Upper lobe of left lung (tissue), 6 donors: ENCODE measurements around the gene PRR29. TPM values are rescaled to one million over a fixed set of nuclear protein-coding genes. Genes with fewer than 3 reads are reported as not detected.

Experiments used
- ATAC-seq, 2 donors: fragments of 200-7000 bp; cut with Tn5 transposase; one replicate each; pipeline ENCODE4 v1.9.1; 2022; ENCODE audit warnings: mild to moderate bottlenecking in 2 of 2, moderate library complexity in 2 of 2; ENCODE audit not compliant: low FRiP score in 2 of 2
- DNase-seq, 2 donors: peaks; one replicate each; pipeline ENCODE4 v3.0.0-alpha.2; 2019 to 2020
- H3K27ac ChIP-seq, 4 donors: fragments of 200-600 bp; sonication (generic); one replicate each; pipeline ENCODE4 v1.5.1; 2016 to 2019
- H3K27me3 ChIP-seq, 4 donors: fragments of 200-600 bp; sonication (generic); one replicate each; pipeline ENCODE4 v1.5.1; 2017 to 2019
- H3K36me3 ChIP-seq, 4 donors: fragments of 200-600 bp; sonication (generic); one replicate each; pipeline ENCODE4 v1.5.1; 2016 to 2019
- H3K4me1 ChIP-seq, 4 donors: fragments of 200-600 bp; sonication (generic); one replicate each; pipeline ENCODE4 v1.5.1; 2018 to 2019
- H3K4me3 ChIP-seq, 4 donors: fragments of 200-600 bp; sonication (generic); one replicate each; pipeline ENCODE4 v1.5.1; 2017 to 2019; ENCODE audit warnings: mild to moderate bottlenecking in 2 of 4, moderate library complexity in 1 of 4
- H3K9me3 ChIP-seq, 4 donors: fragments of 200-600 bp; sonication (generic); one replicate each; pipeline ENCODE4 v1.5.1; 2018 to 2019
- CTCF ChIP-seq, 6 experiments: fragments of 450-650 bp in 4 of 6; fragments of 200-600 bp in 2 of 6; sonication (generic) in 2 of 6; IDR thresholded peaks; one replicate each; pipeline ENCODE4 v1.5.1; 2016 to 2019; ENCODE audit warnings: antibody characterized with exemption in 6 of 6
- EP300 ChIP-seq, 4 donors: sonication (generic); formaldehyde crosslinking; IDR thresholded peaks; one replicate each; pipeline ENCODE4 v1.5.1; 2017; ENCODE audit warnings: antibody characterized with exemption in 4 of 4, control low read depth in 2 of 4
- POLR2A ChIP-seq, 4 donors: fragments of 450-650 bp; IDR thresholded peaks; one replicate each; pipeline ENCODE4 v1.5.1; 2016 to 2017; ENCODE audit warnings: antibody characterized with exemption in 4 of 4, mild to moderate bottlenecking in 2 of 4
- POLR2AphosphoS5 ChIP-seq, 2 donors: sonication (generic); formaldehyde crosslinking; IDR thresholded peaks; one replicate each; pipeline ENCODE4 v1.5.1; 2017; ENCODE audit warnings: antibody characterized with exemption in 2 of 2
- whole genome bisulfite sequencing, 2 donors: methylation state at CpG; one replicate each; pipeline ENCODE4 v1.1.5; 2017 to 2018; 5-methylcytosine and 5-hydroxymethylcytosine counted together
- total RNA-seq, 6 donors: library from RNA; depleted of rRNA in 4 of 6; stranded (reverse); fragments of >200 nt in 4 of 6; gene quantifications; one replicate each; pipeline versions ENCODE4 v1.1.0 to v1.2.1, GENCODE V29; 2016 to 2021
- donor health status: DM: no; HTN: no; CAD: no; lungs with moderate emphysema.
- donor health status: DM: no; HTN: yes; CAD: no; lungs with severe emphysema.

The PRR29 gene
- total RNA-seq, 6 donors from 2014 or later = 0.97 to 30.1 (median 12.1) TPM

- TF ChIP-seq POLR2A (IDR thresholded peaks at IDR 0.05) (no peak), POLR2AphosphoS5 (IDR thresholded peaks at IDR 0.05) (no peak), CTCF (IDR thresholded peaks at IDR 0.05) (no peak), EP300 (IDR thresholded peaks at IDR 0.05) (no peak)
- ATAC-seq (no peak), DNase-seq (no peak)
- H3K4me1 ChIP-seq = no peaks in the 10 kb centered on the region
- no peak overlapping the region for H3K27ac ChIP-seq
- H3K9me3 ChIP-seq = no peaks in the 10 kb centered on the region
- 60 to 63% methylated on average over 5 to 11 of the region's 11 CpGs for WGBS, 2 donors
- no peaks in the 10 kb centered on the region for H3K27me3 ChIP-seq
- no peaks in the 10 kb centered on the region for H3K36me3 ChIP-seq
- H3K4me3 ChIP-seq = no peak overlapping the region
Observed at GRCh38 chr17:63954402-63955063, 43.6 kb upstream of the PRR29 start.

GRCh38 chr17:63955232-63955631 is 42.9 kb upstream of the PRR29 start:
- ATAC-seq = no peak
- Histone ChIP-seq H3K27me3 (no peaks in the 10 kb centered on the region), H3K27ac (no peak overlapping the region), H3K4me3 (no peak overlapping the region), H3K4me1 (no peaks in the 10 kb centered on the region), H3K36me3 (no peaks in the 10 kb centered on the region), H3K9me3 (no peaks in the 10 kb centered on the region)
- 79 to 83% methylated on average over 4 to 11 of the region's 11 CpGs for WGBS, 2 donors
- no peak for DNase-seq
- TF ChIP-seq POLR2A (IDR thresholded peaks at IDR 0.05) (no peak), CTCF (IDR thresholded peaks at IDR 0.05) (no peak), EP300 (IDR thresholded peaks at IDR 0.05) (no peak), POLR2AphosphoS5 (IDR thresholded peaks at IDR 0.05) (no peak)

GRCh38 chr17:63955791-63956190 is 42.4 kb upstream of the PRR29 start:
- no peaks in the 10 kb centered on the region for H3K36me3 ChIP-seq
- TF ChIP-seq POLR2AphosphoS5 (IDR thresholded peaks at IDR 0.05) = no peak
- TF ChIP-seq POLR2A (IDR thresholded peaks at IDR 0.05) = no peak
- TF ChIP-seq CTCF (IDR thresholded peaks at IDR 0.05) = no peak
- no peak for TF ChIP-seq EP300 (IDR thresholded peaks at IDR 0.05)
- peaks cover 0 to 1% (median under 1%) of the 10 kb centered on the region in 4 donors for H3K4me1 ChIP-seq
- H3K9me3 ChIP-seq = no peaks in the 10 kb centered on the region
- no peaks in the 10 kb centered on the region for H3K27me3 ChIP-seq
- ATAC-seq (no peak), DNase-seq (no peak)
- H3K27ac ChIP-seq = no peak overlapping the region
- no peak overlapping the region for H3K4me3 ChIP-seq
- 89 to 91% methylated on average over 2 to 4 of the region's 4 CpGs for WGBS, 2 donors

DNA sequence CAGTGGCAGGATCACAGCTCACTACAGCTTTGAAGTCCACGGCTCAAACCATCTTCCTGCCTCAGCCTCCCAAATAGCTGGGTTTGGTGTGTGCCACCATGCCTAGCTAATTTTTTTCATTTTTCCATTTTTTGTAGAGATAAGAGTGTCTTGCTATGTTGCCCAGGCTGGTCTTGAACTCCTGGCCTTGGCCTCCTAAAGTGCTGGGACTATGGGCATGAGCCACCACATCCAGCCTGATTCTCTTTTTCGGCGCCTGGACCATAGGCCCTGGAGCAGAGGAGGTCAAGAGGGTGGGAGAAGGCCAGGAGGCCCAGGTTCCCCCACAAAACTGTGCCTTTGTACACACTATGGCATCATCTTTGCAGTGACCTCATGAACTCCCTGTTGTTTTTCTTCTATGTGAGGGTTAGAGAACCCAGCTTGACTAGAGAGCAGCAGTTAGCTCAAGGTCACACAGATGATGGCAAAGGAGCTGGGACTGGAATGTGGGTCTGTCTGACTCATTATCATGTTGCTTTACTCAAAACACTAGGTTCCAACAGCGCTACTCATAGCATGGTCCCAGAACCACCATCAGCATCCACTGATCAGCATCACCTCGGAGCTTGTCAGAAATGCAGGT is 41.7 kb upstream of the PRR29 start:
- no peaks in the 10 kb centered on the region for H3K9me3 ChIP-seq
- no peak for TF ChIP-seq EP300 (IDR thresholded peaks at IDR 0.05)
- TF ChIP-seq POLR2A (IDR thresholded peaks at IDR 0.05) = no peak
- TF ChIP-seq CTCF (IDR thresholded peaks at IDR 0.05) = no peak
- TF ChIP-seq POLR2AphosphoS5 (IDR thresholded peaks at IDR 0.05) = no peak
- peaks cover 4 to 8% (median 6%) of the 10 kb centered on the region in 4 donors for H3K4me1 ChIP-seq
- no peak for ATAC-seq
- no peak overlapping the region for H3K27ac ChIP-seq
- 95 to 97% methylated on average over 5 of the region's 5 CpGs for WGBS, 2 donors
- H3K36me3 ChIP-seq = no peaks in the 10 kb centered on the region
- H3K27me3 ChIP-seq = no peaks in the 10 kb centered on the region
- no peak overlapping the region for H3K4me3 ChIP-seq
- no peak for DNase-seq
